Prostate gland (tissue), 2 donors: ENCODE measurements around the gene RNF220.
"Not testable (repeated sequence)": the region's sequence is repeated elsewhere in the genome, so short reads cannot be mapped to it uniquely, and the experiment has no call there.

ENCODE experiments used
- POLR2A ChIP-seq: fragments of 450-650 bp; IDR thresholded peaks from one replicate; pipeline ENCODE4 v1.6.1; 2016; ENCODE audit warnings: antibody characterized with exemption, mild to moderate bottlenecking
- TF ChIP-seq, protein P1 (sequence below), 4 experiments: fragments of 200-600 bp in 2 of 4; fragments of 450-650 bp in 2 of 4; sonication (generic) in 2 of 4; IDR thresholded peaks; 1 replicate in 3 of 4; 2 replicates in 1 of 4; pipeline ENCODE4 v1.5.1; 2016 to 2019; ENCODE audit warnings: antibody characterized with exemption in 4 of 4, mild to moderate bottlenecking in 2 of 4, moderate library complexity in 2 of 4

DNA sequence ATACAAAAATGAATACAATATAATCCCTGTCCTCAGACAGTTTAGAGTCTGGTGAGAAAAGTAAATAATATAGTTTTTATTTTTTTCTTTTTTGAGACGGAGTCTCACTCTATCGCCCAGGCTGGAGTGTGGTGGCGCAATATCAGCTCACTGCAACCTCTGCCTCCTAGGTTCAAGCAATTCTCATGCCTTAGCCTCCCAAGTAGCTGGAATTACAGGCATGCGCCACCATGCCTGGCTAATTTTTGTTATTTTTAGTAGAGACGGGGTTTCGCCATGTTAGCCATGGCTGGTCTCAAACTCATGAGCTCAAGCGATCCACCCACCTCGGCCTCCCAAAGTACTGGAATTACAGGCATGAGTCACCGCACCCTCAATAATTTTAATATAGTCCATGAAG lies 294.3 kb downstream of the RNF220 start:
- not testable (repeated sequence) for TF ChIP-seq POLR2A
- TF ChIP-seq, protein P1, sequence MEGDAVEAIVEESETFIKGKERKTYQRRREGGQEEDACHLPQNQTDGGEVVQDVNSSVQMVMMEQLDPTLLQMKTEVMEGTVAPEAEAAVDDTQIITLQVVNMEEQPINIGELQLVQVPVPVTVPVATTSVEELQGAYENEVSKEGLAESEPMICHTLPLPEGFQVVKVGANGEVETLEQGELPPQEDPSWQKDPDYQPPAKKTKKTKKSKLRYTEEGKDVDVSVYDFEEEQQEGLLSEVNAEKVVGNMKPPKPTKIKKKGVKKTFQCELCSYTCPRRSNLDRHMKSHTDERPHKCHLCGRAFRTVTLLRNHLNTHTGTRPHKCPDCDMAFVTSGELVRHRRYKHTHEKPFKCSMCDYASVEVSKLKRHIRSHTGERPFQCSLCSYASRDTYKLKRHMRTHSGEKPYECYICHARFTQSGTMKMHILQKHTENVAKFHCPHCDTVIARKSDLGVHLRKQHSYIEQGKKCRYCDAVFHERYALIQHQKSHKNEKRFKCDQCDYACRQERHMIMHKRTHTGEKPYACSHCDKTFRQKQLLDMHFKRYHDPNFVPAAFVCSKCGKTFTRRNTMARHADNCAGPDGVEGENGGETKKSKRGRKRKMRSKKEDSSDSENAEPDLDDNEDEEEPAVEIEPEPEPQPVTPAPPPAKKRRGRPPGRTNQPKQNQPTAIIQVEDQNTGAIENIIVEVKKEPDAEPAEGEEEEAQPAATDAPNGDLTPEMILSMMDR (IDR thresholded peaks at IDR 0.05), result not testable (repeated sequence)
